ENCODE data around the gene CD2AP.
"Not testable (repeated sequence)": the region's sequence is repeated elsewhere in the genome, so short reads cannot be mapped to it uniquely, and the experiment has no call there.

Gene CD2AP

GRCh38 chr6:47647626-47648025 is 170.0 kb downstream of the CD2AP start:
- not testable (repeated sequence) for DNase-seq

DNA sequence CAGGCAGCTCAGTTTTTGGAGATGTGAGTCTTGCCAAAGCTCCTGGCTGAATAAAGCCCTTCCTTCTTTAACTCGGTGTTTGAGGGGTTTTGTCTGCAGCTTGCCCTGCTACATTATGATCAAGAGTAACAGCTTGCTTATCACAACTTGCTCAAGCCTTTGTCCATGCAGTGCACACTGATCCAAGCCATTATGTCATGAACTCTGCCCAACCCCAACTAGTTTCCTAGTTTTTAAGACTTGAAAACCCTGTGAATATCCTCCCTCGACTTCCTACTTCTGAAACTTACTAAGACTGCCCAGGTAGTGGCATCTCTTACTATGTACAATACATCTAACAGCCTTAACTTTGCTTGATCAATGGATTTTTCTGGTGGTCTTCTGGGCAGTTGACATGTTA is 170.4 kb downstream of the CD2AP start:
- DNase-seq: no peak

- DNase-seq: no peak
Observed at GRCh38 chr6:47650553-47651432, 173.2 kb downstream of the CD2AP start.

- no peak for DNase-seq
Observed at GRCh38 chr6:47651505-47651944, 173.9 kb downstream of the CD2AP start.

DNA sequence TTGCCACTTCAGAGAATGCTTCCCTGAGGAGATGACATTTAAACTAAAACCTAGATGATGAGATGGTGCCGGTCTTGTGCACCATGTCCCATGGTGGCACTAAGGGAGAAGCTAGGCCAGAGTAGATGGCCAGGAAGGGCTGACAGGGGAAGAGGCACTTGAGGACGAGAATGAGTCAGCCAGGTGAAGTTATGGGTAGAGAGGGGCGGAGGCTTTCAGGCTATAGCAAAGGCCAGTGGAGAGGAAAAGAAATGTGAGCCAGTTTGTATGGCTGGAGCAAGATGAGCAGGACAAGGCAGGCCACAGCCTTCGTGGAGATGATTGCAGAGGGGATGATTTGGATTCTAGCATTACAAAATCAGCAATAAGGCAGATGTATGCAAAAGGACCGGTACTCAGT is 176.1 kb downstream of the CD2AP start:
- no peak for DNase-seq

DNA sequence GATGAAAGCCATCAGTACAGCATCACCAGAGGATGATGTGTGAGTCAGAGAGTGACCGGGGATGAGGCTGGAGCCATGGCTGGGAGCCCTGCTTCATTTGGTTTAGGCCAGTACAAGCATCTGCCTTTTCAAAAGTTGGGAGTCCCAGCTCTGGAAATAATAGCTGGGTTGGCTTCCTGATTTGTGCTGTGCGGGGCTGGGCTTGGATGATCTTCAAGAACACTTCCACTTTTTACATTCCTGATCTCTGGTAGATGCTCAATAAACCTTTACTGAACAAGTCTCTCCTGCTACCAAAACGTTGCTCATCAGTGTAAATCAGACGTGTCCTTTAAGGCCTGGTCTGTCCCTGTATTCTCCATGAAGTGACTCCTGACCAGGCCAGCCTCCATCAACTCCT is 176.7 kb downstream of the CD2AP start:
- DNase-seq: no peak

GRCh38 chr6:47655719-47656595 is 178.4 kb downstream of the CD2AP start:
- DNase-seq: no peak

GRCh38 chr6:47661960-47662359 is 184.4 kb downstream of the CD2AP start:
- DNase-seq: no peak

GRCh38 chr6:47663462-47664216 is 186.1 kb downstream of the CD2AP start:
- no peak for DNase-seq

DNA sequence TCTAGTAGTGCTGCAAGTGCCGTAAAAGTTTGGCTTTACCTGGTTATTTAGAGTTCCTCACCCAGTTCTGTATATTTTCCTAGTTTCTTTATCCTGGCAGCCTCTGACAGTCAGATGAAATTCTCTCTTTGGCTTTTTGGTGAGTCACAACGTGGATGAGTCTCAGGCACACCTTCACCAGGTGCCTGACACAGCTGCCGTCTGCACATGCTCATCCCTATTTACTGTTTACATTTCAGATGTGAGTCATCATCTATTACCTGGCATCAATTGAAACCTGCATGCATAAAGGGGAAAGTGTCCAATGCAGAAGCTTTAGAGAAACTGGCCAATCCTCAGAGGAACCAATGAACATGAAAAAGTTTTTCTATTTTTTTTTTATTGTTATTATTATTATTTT is 187.5 kb downstream of the CD2AP start:
- no peak for DNase-seq

- no peak for DNase-seq
Observed at GRCh38 chr6:47669684-47670513, 192.3 kb downstream of the CD2AP start.

- no peak for DNase-seq
Observed at GRCh38 chr6:47670851-47671250, 193.3 kb downstream of the CD2AP start.

DNA sequence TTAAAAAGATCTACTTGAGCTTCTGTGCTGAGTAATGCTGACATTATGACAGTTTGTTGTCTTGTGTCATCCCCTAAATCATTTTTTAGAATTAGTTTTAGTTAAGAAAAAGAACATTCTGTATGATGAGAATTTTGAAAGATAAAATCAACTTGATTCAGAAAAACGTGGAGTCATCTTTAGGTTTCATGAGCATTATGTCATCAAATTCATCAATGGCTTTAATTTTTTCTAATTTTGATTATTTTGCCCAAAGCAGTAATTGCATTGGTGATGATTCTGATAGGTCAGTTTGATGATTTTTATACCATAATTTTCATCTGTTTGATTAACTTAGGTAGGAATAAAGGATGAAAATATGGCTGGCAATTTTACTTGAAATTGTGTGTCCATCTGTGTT is 194.2 kb downstream of the CD2AP start:
- DNase-seq: no peak

DNA sequence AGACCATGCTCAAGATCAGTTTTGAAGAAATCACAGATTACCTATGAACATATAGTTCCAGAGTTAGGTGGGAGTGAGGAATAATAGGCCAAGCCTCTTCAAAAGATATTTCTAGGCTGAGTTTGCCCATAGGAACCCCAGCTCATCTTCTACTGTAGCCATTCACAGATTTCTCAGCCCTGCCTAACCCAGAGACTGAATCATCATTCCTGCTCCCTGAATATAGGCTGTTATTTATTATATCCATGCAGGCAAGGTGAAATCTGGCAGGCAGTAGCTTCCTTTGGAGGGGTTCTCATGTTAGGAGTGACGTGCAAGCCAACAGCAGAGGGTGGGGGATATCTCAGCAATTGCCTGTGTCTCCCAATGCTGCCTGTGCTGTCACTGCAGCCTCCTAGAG is 195.2 kb downstream of the CD2AP start:
- DNase-seq: no peak

GRCh38 chr6:47674673-47675072 is 197.1 kb downstream of the CD2AP start:
- DNase-seq: no peak
